CD14-positive monocyte (primary cell): ENCODE results near the gene ARID1B. TPM values are rescaled to one million over a fixed set of nuclear protein-coding genes. Genes with fewer than 3 reads are reported as not detected.

Source experiments
- DNase-seq, 3 donors: peaks; one replicate each; pipeline ENCODE4 v3.0.0-alpha.2; 2011 to 2022
- H2AFZ ChIP-seq: 2 replicates; pipeline ENCODE4 v1.6.0; 2012; ENCODE audit warnings: mild to moderate bottlenecking, low read depth, low read length, inconsistent platforms; ENCODE audit not compliant: insufficient read depth, poor library complexity, severe bottlenecking
- H3K27ac ChIP-seq, 2 donors: 1 replicate in 1 of 2; 2 replicates in 1 of 2; pipeline ENCODE4 v1.5.1; 2012 to 2013; ENCODE audit warnings: low read length in 2 of 2, control low read depth in 1 of 2, inconsistent platforms in 1 of 2, low read depth in 1 of 2, mild to moderate bottlenecking in 1 of 2
- H3K27me3 ChIP-seq, 2 donors: one replicate each; pipeline versions ENCODE4 v1.6.0 to v1.6.1; 2011 to 2013; ENCODE audit warnings: low read length in 2 of 2; ENCODE audit not compliant: control insufficient read depth in 2 of 2, insufficient read depth in 2 of 2
- H3K36me3 ChIP-seq, 2 donors: replicated peaks in 1 of 2; 1 replicate in 1 of 2; 2 replicates in 1 of 2; pipeline versions ENCODE4 v1.5.1 to v1.6.1; 2012 to 2013; ENCODE audit warnings: low read length in 2 of 2, control low read depth in 1 of 2, inconsistent platforms in 1 of 2, mild to moderate bottlenecking in 1 of 2; ENCODE audit not compliant: insufficient read depth in 2 of 2, control insufficient read depth in 1 of 2
- H3K4me1 ChIP-seq, 2 donors: 1 replicate in 1 of 2; 2 replicates in 1 of 2; pipeline versions ENCODE4 v1.5.1 to v1.6.1; 2012 to 2013; ENCODE audit warnings: low read length in 2 of 2, control low read depth in 1 of 2, inconsistent platforms in 1 of 2, mild to moderate bottlenecking in 1 of 2, moderate library complexity in 1 of 2; ENCODE audit not compliant: insufficient read depth in 2 of 2, control insufficient read depth in 1 of 2
- H3K4me2 ChIP-seq: replicated peaks from 2 replicates; pipeline ENCODE3; 2012; ENCODE audit warnings: low read length, moderate library complexity, mild to moderate bottlenecking; ENCODE audit not compliant: poor library complexity, severe bottlenecking; ENCODE audit errors: extremely low read depth
- H3K4me3 ChIP-seq, 3 experiments: fragments of 200-600 bp in 1 of 3; sonication (generic) in 1 of 3; replicated peaks in 1 of 3; 1 replicate in 2 of 3; 2 replicates in 1 of 3; pipeline ENCODE4 v1.5.1; 2011 to 2013; ENCODE audit warnings: low read length in 3 of 3, mild to moderate bottlenecking in 3 of 3, control low read depth in 2 of 3, low read depth in 2 of 3, inconsistent platforms in 1 of 3, moderate library complexity in 1 of 3
- H3K79me2 ChIP-seq: 2 replicates; pipeline ENCODE4 v1.6.0; 2012; ENCODE audit warnings: mild to moderate bottlenecking, control low read depth, inconsistent platforms, low read length, moderate library complexity; ENCODE audit not compliant: insufficient read depth
- H3K9ac ChIP-seq: 2 replicates; pipeline ENCODE4 v1.6.0; 2017; ENCODE audit warnings: low read length, mild to moderate bottlenecking; ENCODE audit not compliant: insufficient read depth, poor library complexity, severe bottlenecking
- H3K9me3 ChIP-seq, 2 donors: replicated peaks in 1 of 2; 1 replicate in 1 of 2; 2 replicates in 1 of 2; pipeline versions ENCODE4 v1.5.1 to v1.6.1; 2012 to 2013; ENCODE audit warnings: low read length in 2 of 2, control low read depth in 1 of 2; ENCODE audit not compliant: control insufficient read depth in 1 of 2, insufficient read depth in 1 of 2
- H4K20me1 ChIP-seq: 2 replicates; pipeline ENCODE4 v1.6.0; 2012; ENCODE audit warnings: mild to moderate bottlenecking, low read length, control low read depth, moderate library complexity; ENCODE audit not compliant: insufficient read depth
- H3K27ac Mint-ChIP-seq, 7 donors: one replicate each; pipeline ENCODE4 v1.8.0; 2020; ENCODE audit warnings: mild to moderate bottlenecking in 7 of 7, mixed read lengths in 7 of 7, moderate library complexity in 6 of 7, inconsistent platforms in 2 of 7
- H3K27me3 Mint-ChIP-seq, 3 donors: one replicate each; pipeline ENCODE4 v1.8.0; 2021 to 2022; ENCODE audit warnings: low read depth in 3 of 3, mild to moderate bottlenecking in 3 of 3, mixed read lengths in 3 of 3, moderate library complexity in 3 of 3, inconsistent platforms in 1 of 3
- H3K36me3 Mint-ChIP-seq, 2 donors: one replicate each; pipeline ENCODE4 v1.8.0; 2020; ENCODE audit warnings: mixed read lengths in 2 of 2, inconsistent platforms in 1 of 2, mild to moderate bottlenecking in 1 of 2
- H3K4me1 Mint-ChIP-seq: one replicate; pipeline ENCODE4 v1.8.0; 2020; ENCODE audit warnings: mild to moderate bottlenecking, mixed read lengths
- H3K4me3 Mint-ChIP-seq, 2 donors: one replicate each; pipeline ENCODE4 v1.8.0; 2020; ENCODE audit warnings: mild to moderate bottlenecking in 2 of 2, mixed read lengths in 2 of 2, moderate library complexity in 1 of 2
- H3K9me3 Mint-ChIP-seq, 7 donors: one replicate each; pipeline ENCODE4 v1.8.0; 2020 to 2022; ENCODE audit warnings: mixed read lengths in 7 of 7, mild to moderate bottlenecking in 6 of 7, moderate library complexity in 6 of 7, inconsistent platforms in 2 of 7
- WGBS: methylation state at CpG from one replicate; pipeline ENCODE4 v1.1.5; 2013; ENCODE audit warnings: missing lambda C conversion rate; ENCODE audit not compliant: insufficient coverage; 5-methylcytosine and 5-hydroxymethylcytosine counted together
- intact Hi-C, 2 donors: fragments of 100-400 bp; cut with micrococcal nuclease; formaldehyde crosslinking; loops; one replicate each; pipeline versions ENCODE4 v1.15.0 to v1.15.1; 2023
- polyA plus RNA-seq, 3 donors: library from polyadenylated mRNA; depleted of rRNA in 1 of 3; unstranded in 2 of 3; stranded (reverse) in 1 of 3; fragments of 300-500 nt in 2 of 3; fragments of >200 nt in 1 of 3; fragmentation: Illumina TruSeq in 2 of 3; gene quantifications; 1 replicate in 2 of 3; 2 replicates in 1 of 3; pipeline ENCODE4 v1.2.3, GENCODE V29; 2012 to 2021
- TF ChIP-seq, protein P1 (sequence below): fragments of 200-600 bp; IDR thresholded peaks from one replicate; pipeline ENCODE4 v1.8.0; 2022; ENCODE audit warnings: antibody characterized with exemption, mild to moderate bottlenecking

Gene ARID1B
- polyA plus RNA-seq, 3 donors: 3.2 to 22.1 (median 3.8) TPM

- H3K4me3 Mint-ChIP-seq: no peak overlapping the region
- no peak for DNase-seq
- peaks cover 0 to 4% of the 10 kb centered on the region in 2 donors for H3K36me3 Mint-ChIP-seq
- peak overlapping the region in 2 of 7 donors; percentile 27 to 54 for H3K27ac Mint-ChIP-seq
- H2AFZ ChIP-seq: no peak overlapping the region
- intact Hi-C loops: no loop called here
- H3K27ac ChIP-seq: no peak overlapping the region
- no peak overlapping the region for H3K4me3 ChIP-seq
- H3K36me3 ChIP-seq: no peaks in the 10 kb centered on the region
- H3K27me3 Mint-ChIP-seq: no peaks in the 10 kb centered on the region
- TF ChIP-seq, protein P1, sequence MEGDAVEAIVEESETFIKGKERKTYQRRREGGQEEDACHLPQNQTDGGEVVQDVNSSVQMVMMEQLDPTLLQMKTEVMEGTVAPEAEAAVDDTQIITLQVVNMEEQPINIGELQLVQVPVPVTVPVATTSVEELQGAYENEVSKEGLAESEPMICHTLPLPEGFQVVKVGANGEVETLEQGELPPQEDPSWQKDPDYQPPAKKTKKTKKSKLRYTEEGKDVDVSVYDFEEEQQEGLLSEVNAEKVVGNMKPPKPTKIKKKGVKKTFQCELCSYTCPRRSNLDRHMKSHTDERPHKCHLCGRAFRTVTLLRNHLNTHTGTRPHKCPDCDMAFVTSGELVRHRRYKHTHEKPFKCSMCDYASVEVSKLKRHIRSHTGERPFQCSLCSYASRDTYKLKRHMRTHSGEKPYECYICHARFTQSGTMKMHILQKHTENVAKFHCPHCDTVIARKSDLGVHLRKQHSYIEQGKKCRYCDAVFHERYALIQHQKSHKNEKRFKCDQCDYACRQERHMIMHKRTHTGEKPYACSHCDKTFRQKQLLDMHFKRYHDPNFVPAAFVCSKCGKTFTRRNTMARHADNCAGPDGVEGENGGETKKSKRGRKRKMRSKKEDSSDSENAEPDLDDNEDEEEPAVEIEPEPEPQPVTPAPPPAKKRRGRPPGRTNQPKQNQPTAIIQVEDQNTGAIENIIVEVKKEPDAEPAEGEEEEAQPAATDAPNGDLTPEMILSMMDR: no peak
- H3K4me1 ChIP-seq: peaks cover 19 to 43% of the 10 kb centered on the region in 2 donors
- peaks cover 55% of the 10 kb centered on the region for H3K4me1 Mint-ChIP-seq
- 92% methylated on average over 2 of the region's 4 CpGs for WGBS
- H3K9ac ChIP-seq: no peak overlapping the region
- H3K79me2 ChIP-seq: peaks cover 84% of the 10 kb centered on the region
- no peaks in the 10 kb centered on the region for H3K9me3 Mint-ChIP-seq
- no peaks in the 10 kb centered on the region for H3K9me3 ChIP-seq
- no peak overlapping the region for H3K4me2 ChIP-seq
- peaks cover 100% of the 10 kb centered on the region for H4K20me1 ChIP-seq
- no peaks in the 10 kb centered on the region for H3K27me3 ChIP-seq
Measured at GRCh38 chr6:156884306-156884705, 107.1 kb downstream of the ARID1B start.

DNA sequence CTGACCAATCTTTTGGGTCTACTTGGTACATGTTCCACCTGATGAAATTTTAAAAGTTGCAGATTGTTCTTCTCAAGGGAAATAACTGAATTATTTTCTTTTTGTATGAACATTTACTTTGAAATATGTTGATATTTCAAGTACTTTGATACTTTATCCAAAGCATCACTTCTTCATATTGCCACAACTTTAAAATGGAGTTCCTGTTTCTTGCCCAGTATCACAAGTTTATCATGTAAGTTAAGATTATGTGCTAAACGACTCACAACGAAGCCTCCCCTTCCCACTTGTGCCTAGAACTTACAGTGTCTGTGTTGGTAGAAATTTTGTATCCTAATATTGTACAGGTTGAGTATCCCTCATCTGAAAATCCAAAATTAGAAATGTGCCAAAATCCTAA, 108.4 kb downstream of the ARID1B start:
- Mint-ChIP-seq H3K9me3 (no peaks in the 10 kb centered on the region), H3K4me1 (peaks cover 50% of the 10 kb centered on the region), H3K27me3 (no peaks in the 10 kb centered on the region), H3K36me3 (peaks cover 0 to 4% of the 10 kb centered on the region in 2 donors), H3K27ac (peak overlapping the region in 6 of 7 donors; percentile 21 to 78 (median 42)), H3K4me3 (no peak overlapping the region)
- intact Hi-C loops: no loop called here
- Histone ChIP-seq H4K20me1 (peaks cover 100% of the 10 kb centered on the region), H3K4me3 (no peak overlapping the region), H3K36me3 (no peaks in the 10 kb centered on the region), H3K9ac (no peak overlapping the region), H3K27me3 (no peaks in the 10 kb centered on the region), H3K27ac (peak overlapping the region in 1 of 2 donors; percentile 44), H3K9me3 (no peaks in the 10 kb centered on the region), H3K4me2 (no peak overlapping the region), H2AFZ (no peak overlapping the region), H3K79me2 (peaks cover 89% of the 10 kb centered on the region), H3K4me1 (peaks cover 19 to 35% of the 10 kb centered on the region in 2 donors)
- TF ChIP-seq, protein P1: no peak
- WGBS: no CpG with 5 or more reads among the region's 2 CpGs
- DNase-seq: peak in 1 of 3 donors; percentile 15
